Stomach (tissue), 4 donors: ENCODE results near the gene TMEM178B.

Source experiments
- POLR2A ChIP-seq, 4 donors: fragments of 450-650 bp; IDR thresholded peaks; one replicate each; pipeline ENCODE4 v1.6.1; 2016; ENCODE audit warnings: antibody characterized with exemption in 4 of 4, control low read depth in 2 of 4, mild to moderate bottlenecking in 1 of 4, moderate library complexity in 1 of 4
- POLR2AphosphoS5 ChIP-seq, 3 donors: sonication (generic); formaldehyde crosslinking; IDR thresholded peaks; one replicate each; pipeline ENCODE4 v1.6.1; 2016; ENCODE audit warnings: antibody characterized with exemption in 3 of 3
- TF ChIP-seq, protein P1 (sequence below), 7 experiments: fragments of 450-650 bp in 4 of 7; fragments of 200-600 bp in 3 of 7; sonication (generic) in 3 of 7; IDR thresholded peaks; one replicate each; pipeline ENCODE4 v1.5.1; 2016 to 2019; ENCODE audit warnings: antibody characterized with exemption in 7 of 7, control low read depth in 2 of 7, mild to moderate bottlenecking in 1 of 7

- TF ChIP-seq POLR2A (IDR thresholded peaks at IDR 0.05) (no peak), POLR2AphosphoS5 (IDR thresholded peaks at IDR 0.05) (no peak)
- TF ChIP-seq, protein P1, sequence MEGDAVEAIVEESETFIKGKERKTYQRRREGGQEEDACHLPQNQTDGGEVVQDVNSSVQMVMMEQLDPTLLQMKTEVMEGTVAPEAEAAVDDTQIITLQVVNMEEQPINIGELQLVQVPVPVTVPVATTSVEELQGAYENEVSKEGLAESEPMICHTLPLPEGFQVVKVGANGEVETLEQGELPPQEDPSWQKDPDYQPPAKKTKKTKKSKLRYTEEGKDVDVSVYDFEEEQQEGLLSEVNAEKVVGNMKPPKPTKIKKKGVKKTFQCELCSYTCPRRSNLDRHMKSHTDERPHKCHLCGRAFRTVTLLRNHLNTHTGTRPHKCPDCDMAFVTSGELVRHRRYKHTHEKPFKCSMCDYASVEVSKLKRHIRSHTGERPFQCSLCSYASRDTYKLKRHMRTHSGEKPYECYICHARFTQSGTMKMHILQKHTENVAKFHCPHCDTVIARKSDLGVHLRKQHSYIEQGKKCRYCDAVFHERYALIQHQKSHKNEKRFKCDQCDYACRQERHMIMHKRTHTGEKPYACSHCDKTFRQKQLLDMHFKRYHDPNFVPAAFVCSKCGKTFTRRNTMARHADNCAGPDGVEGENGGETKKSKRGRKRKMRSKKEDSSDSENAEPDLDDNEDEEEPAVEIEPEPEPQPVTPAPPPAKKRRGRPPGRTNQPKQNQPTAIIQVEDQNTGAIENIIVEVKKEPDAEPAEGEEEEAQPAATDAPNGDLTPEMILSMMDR (IDR thresholded peaks at IDR 0.05), result no peak
Observed at GRCh38 chr7:141238596-141239243, 164.9 kb downstream of the TMEM178B start.
